Endothelial cell of umbilical vein (primary cell): ENCODE data around the gene YWHAH. TPM values are rescaled to one million over a fixed set of nuclear protein-coding genes. Genes with fewer than 3 reads are reported as not detected.

ENCODE experiments used
- BruUV-seq: library from RNA; stranded (reverse); fragments of 400-500 nt; replicated peaks from 2 replicates; lab custom pipeline; 2021; lab: Mats Ljungman, UMichigan
- CTCF ChIA-PET: fragments of 300-600, 350-600 bp; sonication (Branson Sonifier 250); formaldehyde crosslinking; loops from one replicate; lab custom pipeline; 2021; ENCODE audit warnings: antibody characterized with exemption, inconsistent platforms; lab: Charles Lee
- POLR2A ChIA-PET: fragments of 300-600, 350-600 bp; sonication (Branson Sonifier 250); formaldehyde crosslinking; loops from one replicate; lab custom pipeline; 2021; ENCODE audit warnings: antibody characterized with exemption, inconsistent platforms; lab: Charles Lee
- DNase-seq: peaks from one replicate; pipeline ENCODE4 v3.0.0-alpha.2; 2011; ENCODE audit warnings: low read depth, low spot score
- FAIRE-seq: peaks from 2 replicates; lab custom pipeline; 2011; peaks lifted over from hg19 to GRCh38; lab: Jason Lieb, UNC
- H2AFZ ChIP-seq: 2 replicates; pipeline ENCODE4 v1.6.0; 2012; ENCODE audit warnings: low read depth, low read length, control low read depth, inconsistent platforms
- H3K27ac ChIP-seq: 2 replicates; pipeline ENCODE4 v1.5.1; 2011; ENCODE audit warnings: low read depth, mild to moderate bottlenecking, control low read depth, low read length, moderate library complexity; ENCODE audit not compliant: insufficient read depth
- H3K27me3 ChIP-seq, 2 experiments: 2 replicates each; pipeline versions ENCODE4 v1.6.0 to v1.6.1; 2011; ENCODE audit warnings: low read length in 2 of 2, mixed read lengths in 1 of 2; ENCODE audit not compliant: control insufficient read depth in 2 of 2, insufficient read depth in 2 of 2
- H3K36me3 ChIP-seq, 2 experiments: 2 replicates in 1 of 2; 3 replicates in 1 of 2; pipeline ENCODE4 v1.5.1; 2011; ENCODE audit warnings: low read length in 2 of 2, mild to moderate bottlenecking in 1 of 2, moderate library complexity in 1 of 2; ENCODE audit not compliant: control insufficient read depth in 2 of 2, insufficient read depth in 2 of 2; ENCODE audit errors: extremely low read depth in 1 of 2
- H3K4me1 ChIP-seq: 3 replicates; pipeline ENCODE4 v1.5.1; 2011; ENCODE audit warnings: mild to moderate bottlenecking, low read length; ENCODE audit not compliant: control insufficient read depth, insufficient read depth; ENCODE audit errors: extremely low read depth
- H3K4me2 ChIP-seq: 2 replicates; pipeline ENCODE4 v1.6.1; 2011; ENCODE audit warnings: low read length, control low read depth, mixed read lengths; ENCODE audit not compliant: insufficient read depth
- H3K4me3 ChIP-seq, 3 experiments: fragments of 200-600 bp in 1 of 3; sonication (generic), shearing (Covaris generic) in 1 of 3; replicated peaks in 1 of 3; 2 replicates each; pipeline ENCODE4 v1.5.1; 2011 to 2016; ENCODE audit warnings: control low read depth in 3 of 3, low read length in 3 of 3, mild to moderate bottlenecking in 2 of 3, inconsistent platforms in 1 of 3, low read depth in 1 of 3, moderate library complexity in 1 of 3; ENCODE audit not compliant: insufficient read depth in 1 of 3
- H3K79me2 ChIP-seq: 2 replicates; pipeline ENCODE4 v1.6.0; 2012; ENCODE audit warnings: low read length, inconsistent platforms; ENCODE audit not compliant: control insufficient read depth, insufficient read depth
- H3K9ac ChIP-seq: replicated peaks from 2 replicates; pipeline ENCODE3; 2011; ENCODE audit warnings: low read length, control low read depth; ENCODE audit not compliant: insufficient read depth; ENCODE audit errors: extremely low read depth
- H3K9me1 ChIP-seq: replicated peaks from 3 replicates; pipeline ENCODE4 v1.6.0; 2011; ENCODE audit warnings: mild to moderate bottlenecking, low read length; ENCODE audit not compliant: control insufficient read depth, insufficient read depth; ENCODE audit errors: extremely low read depth
- H3K9me3 ChIP-seq: replicated peaks from 2 replicates; pipeline ENCODE4 v1.5.1; 2012; ENCODE audit warnings: low read length, inconsistent platforms; ENCODE audit not compliant: control insufficient read depth, insufficient read depth
- H4K20me1 ChIP-seq: replicated peaks from 2 replicates; pipeline ENCODE3; 2011; ENCODE audit warnings: mild to moderate bottlenecking, low read length; ENCODE audit not compliant: control insufficient read depth, insufficient read depth; ENCODE audit errors: extremely low read depth
- CTCF ChIP-seq, 2 donors: IDR thresholded peaks; 1 replicate in 1 of 2; 2 replicates in 1 of 2; pipeline ENCODE4 v1.5.1; 2011; ENCODE audit warnings: low read length in 2 of 2, mild to moderate bottlenecking in 2 of 2, moderate library complexity in 2 of 2, control low read depth in 1 of 2, inconsistent platforms in 1 of 2, low read depth in 1 of 2; ENCODE audit not compliant: insufficient read depth in 1 of 2; ENCODE audit errors: extremely low read depth in 1 of 2
- EZH2 ChIP-seq: IDR thresholded peaks from 2 replicates; pipeline ENCODE4 v1.6.1; 2012; ENCODE audit warnings: borderline replicate concordance, low read depth, mild to moderate bottlenecking, moderate library complexity, low read length, inconsistent platforms; ENCODE audit not compliant: severe bottlenecking
- FOS ChIP-seq: IDR thresholded peaks from 2 replicates; pipeline ENCODE4 v1.6.1; 2011; ENCODE audit warnings: mild to moderate bottlenecking, low read length, moderate library complexity, borderline replicate concordance; ENCODE audit not compliant: insufficient read depth
- GATA2 ChIP-seq: IDR thresholded peaks from 2 replicates; pipeline ENCODE4 v1.7.0; 2011; ENCODE audit warnings: low read depth, mild to moderate bottlenecking, moderate library complexity, mixed read lengths, low read length; ENCODE audit not compliant: insufficient read length, insufficient read depth
- JUN ChIP-seq: IDR thresholded peaks from 2 replicates; pipeline ENCODE4 v1.6.1; 2011; ENCODE audit warnings: borderline replicate concordance, low read depth; ENCODE audit not compliant: insufficient read length, insufficient read depth
- MYC ChIP-seq: IDR thresholded peaks from one replicate; pipeline ENCODE4 v1.6.1; 2011; ENCODE audit warnings: mild to moderate bottlenecking, low read depth, low read length
- POLR2A ChIP-seq: IDR thresholded peaks from 2 replicates; pipeline ENCODE4 v1.6.1; 2012; ENCODE audit warnings: low read depth, mild to moderate bottlenecking, control low read depth, low read length
- dilution Hi-C: fragments of 300-500 bp; cut with MboI; formaldehyde crosslinking; loops from one replicate; pipeline ENCODE4 v1.15.0; 2019; ENCODE audit warnings: low sequenced_read_pairs; ENCODE audit not compliant: extremely low pct_ligation_motif_present
- intact Hi-C: fragments of 100-400 bp; cut with micrococcal nuclease; formaldehyde crosslinking; loops from one replicate; pipeline ENCODE4 v1.10.0; 2022
- polyA plus RNA-seq, 4 experiments: library from polyadenylated mRNA; depleted of rRNA in 3 of 4; stranded (reverse) in 3 of 4; unstranded in 1 of 4; fragments of >200 nt; gene quantifications; 2 replicates each; pipeline versions ENCODE4 v1.2.1 to v1.2.3, GENCODE V29; 2011 to 2012; ENCODE audit warnings: missing spikeins in 1 of 4
- total RNA-seq: library from RNA; stranded (reverse); gene quantifications from 2 replicates; pipeline ENCODE4 v1.2.3, GENCODE V29; 2021

Gene YWHAH
- total and polyA plus RNA-seq, 2 donors (not counting 3 experiments of a cell fraction or from before 2014, with no cell fraction given) = 73.6 to 170 TPM

- no peak for TF ChIP-seq EZH2
- no peak for TF ChIP-seq GATA2
- TF ChIP-seq CTCF (IDR thresholded peaks at IDR 0.05; ENCODE audit: extremely low read depth in 1 of 2, insufficient read depth in 1 of 2, low read depth in 1 of 2, low read length in 2 of 2) = peak; percentile 34 to 39
- no peak for TF ChIP-seq POLR2A
- Histone ChIP-seq H3K79me2 (peaks cover 76% of the 10 kb centered on the region), H3K9me3 (no peaks in the 10 kb centered on the region), H3K27me3 (no peaks in the 10 kb centered on the region), H3K4me2 (peak overlapping the region; percentile 96), H4K20me1 (no peaks in the 10 kb centered on the region), H3K27ac (no peak overlapping the region), H3K9ac (no peak overlapping the region), H3K9me1 (no peaks in the 10 kb centered on the region), H3K4me3 (no peak overlapping the region), H3K4me1 (peaks cover 34% of the 10 kb centered on the region), H2AFZ (no peak overlapping the region), H3K36me3 (peaks cover 3 to 4% of the 10 kb centered on the region in 2 experiments)
- dilution Hi-C loops (no loop called here), intact Hi-C loops (loop anchor here (1.0 to 5.0 kb wide), 3 partner anchors 46 to 282 kb away; no protein-coding TSS in a partner anchor)
- no TSS peak for BruUV-seq
- ChIA-PET CTCF (interaction anchor here (0.9 to 4.5 kb wide), 12 partner anchors 9 to 391 kb away, joined by 3 to 26 read pairs (median 4); no protein-coding TSS in a partner anchor), POLR2A (no interaction called here)
- FAIRE-seq (peak; percentile 78), DNase-seq (peak; percentile 66)
Observed at GRCh38 chr22:31947296-31947695, 3.0 kb downstream of the YWHAH start.

- Histone ChIP-seq H3K27me3 (no peaks in the 10 kb centered on the region), H3K79me2 (peaks cover 82% of the 10 kb centered on the region), H3K36me3 (peaks cover 3 to 4% of the 10 kb centered on the region in 2 experiments), H3K9ac (no peak overlapping the region), H3K9me3 (no peaks in the 10 kb centered on the region), H3K4me3 (no peak overlapping the region), H3K4me2 (no peak overlapping the region), H2AFZ (no peak overlapping the region), H3K9me1 (no peaks in the 10 kb centered on the region), H3K27ac (no peak overlapping the region), H4K20me1 (no peaks in the 10 kb centered on the region), H3K4me1 (peaks cover 41% of the 10 kb centered on the region)
- dilution Hi-C loops (no loop called here), intact Hi-C loops (loop anchor here (5.0 kb wide), 1 partner anchor 121 kb away; no protein-coding TSS in a partner anchor)
- ChIA-PET POLR2A (no interaction called here), CTCF (interaction anchor here (0.9 to 4.5 kb wide), 5 partner anchors 23 to 391 kb away, joined by 3 to 26 read pairs (median 6); no protein-coding TSS in a partner anchor)
- TF ChIP-seq JUN = no peak
- TF ChIP-seq POLR2A = no peak
- TF ChIP-seq MYC = no peak
- no peak for TF ChIP-seq FOS
- no TSS peak for BruUV-seq
- FAIRE-seq = no peak
- DNase-seq = no peak
Observed at GRCh38 chr22:31948002-31948401, 3.7 kb downstream of the YWHAH start.
